Measurements from ENCODE around the gene OR5A2. TPM values are rescaled to one million over a fixed set of nuclear protein-coding genes. Genes with fewer than 3 reads are reported as not detected.
"Not testable (repeated sequence)": the region's sequence is repeated elsewhere in the genome, so short reads cannot be mapped to it uniquely, and the experiment has no call there.

Gene OR5A2
- total RNA-seq: not detected

GRCh38 chr11:59426361-59427067, at the start of gene OR5A2:
OR5A2 (minus strand) TSS chr11:59426413; CDS start chr11:59422953, 3,460 bp downstream.
- no peaks in the 10 kb centered on the region for H3K9me3 ChIP-seq (ENCODE audit: low read depth, low read length)
- H3K4me3 ChIP-seq (ENCODE audit: low read length): no peak within 1 kb of the TSS
- H3K4me1 ChIP-seq (ENCODE audit: insufficient read depth, low read length): no peaks in the 10 kb centered on the region
- peaks cover under 1% of the 10 kb centered on the region for H3K27me3 ChIP-seq (ENCODE audit: insufficient read depth, low read length)

GRCh38 chr11:59475176-59475575, 49.0 kb upstream of the OR5A2 start:
- Histone ChIP-seq H3K4me3 (ENCODE audit: low read length) (no peak overlapping the region), H3K27me3 (ENCODE audit: insufficient read depth, low read length) (no peaks in the 10 kb centered on the region), H3K4me1 (ENCODE audit: insufficient read depth, low read length) (no peaks in the 10 kb centered on the region), H3K9me3 (ENCODE audit: low read depth, low read length) (no peaks in the 10 kb centered on the region)

- no peaks in the 10 kb centered on the region for H3K27me3 ChIP-seq (ENCODE audit: insufficient read depth, low read length)
- H3K9me3 ChIP-seq (ENCODE audit: low read depth, low read length): no peaks in the 10 kb centered on the region
- no peak within 1 kb of the TSS for H3K4me3 ChIP-seq (ENCODE audit: low read length)
- no peaks in the 10 kb centered on the region for H3K4me1 ChIP-seq (ENCODE audit: insufficient read depth, low read length)
Observed at GRCh38 chr11:59473015-59473414, 46.8 kb upstream of the OR5A2 start, which contains the start of gene OR4D10. OR4D10 (plus strand) TSS chr11:59473315; CDS start chr11:59477430, 4,115 bp downstream.

GRCh38 chr11:59463190-59463641, 37.0 kb upstream of the OR5A2 start:
- Histone ChIP-seq H3K27me3 (ENCODE audit: insufficient read depth, low read length) (no peaks in the 10 kb centered on the region), H3K9me3 (ENCODE audit: low read depth, low read length) (no peaks in the 10 kb centered on the region), H3K4me3 (ENCODE audit: low read length) (no peak overlapping the region), H3K4me1 (ENCODE audit: insufficient read depth, low read length) (no peaks in the 10 kb centered on the region)

GRCh38 chr11:59459916-59460315, 33.7 kb upstream of the OR5A2 start:
- Histone ChIP-seq H3K4me3 (ENCODE audit: low read length) (no peak overlapping the region), H3K9me3 (ENCODE audit: low read depth, low read length) (no peaks in the 10 kb centered on the region), H3K27me3 (ENCODE audit: insufficient read depth, low read length) (no peaks in the 10 kb centered on the region), H3K4me1 (ENCODE audit: insufficient read depth, low read length) (no peaks in the 10 kb centered on the region)

GRCh38 chr11:59456661-59457060, 30.4 kb upstream of the OR5A2 start, which contains the start of gene OR4D6:
OR4D6 (plus strand) TSS chr11:59456961; CDS start chr11:59456961, 0 bp downstream.
- no peak within 1 kb of the TSS for H3K4me3 ChIP-seq (ENCODE audit: low read length)
- no peaks in the 10 kb centered on the region for H3K9me3 ChIP-seq (ENCODE audit: low read depth, low read length)
- no peaks in the 10 kb centered on the region for H3K4me1 ChIP-seq (ENCODE audit: insufficient read depth, low read length)
- no peaks in the 10 kb centered on the region for H3K27me3 ChIP-seq (ENCODE audit: insufficient read depth, low read length)

- H3K4me3 ChIP-seq (ENCODE audit: low read length): no peak overlapping the region
- no peaks in the 10 kb centered on the region for H3K4me1 ChIP-seq (ENCODE audit: insufficient read depth, low read length)
- H3K9me3 ChIP-seq (ENCODE audit: low read depth, low read length): no peaks in the 10 kb centered on the region
- no peaks in the 10 kb centered on the region for H3K27me3 ChIP-seq (ENCODE audit: insufficient read depth, low read length)
Observed at GRCh38 chr11:59448484-59448883, 22.3 kb upstream of the OR5A2 start.

GRCh38 chr11:59445624-59446023, 19.4 kb upstream of the OR5A2 start:
- H3K4me1 ChIP-seq (ENCODE audit: insufficient read depth, low read length); H3K27me3 ChIP-seq (ENCODE audit: insufficient read depth, low read length); H3K4me3 ChIP-seq (ENCODE audit: low read length); H3K9me3 ChIP-seq (ENCODE audit: low read depth, low read length): not testable (repeated sequence)

GRCh38 chr11:59437770-59438169, 11.6 kb upstream of the OR5A2 start:
- Histone ChIP-seq H3K27me3 (ENCODE audit: insufficient read depth, low read length) (peaks cover 2% of the 10 kb centered on the region), H3K4me1 (ENCODE audit: insufficient read depth, low read length) (no peaks in the 10 kb centered on the region), H3K4me3 (ENCODE audit: low read length) (no peak overlapping the region), H3K9me3 (ENCODE audit: low read depth, low read length) (no peaks in the 10 kb centered on the region)

GRCh38 chr11:59436169-59436568, 10.0 kb upstream of the OR5A2 start, which contains the start of gene OR5A1:
OR5A1 (plus strand) TSS chr11:59436469; CDS start chr11:59443169, 6,700 bp downstream.
- Histone ChIP-seq H3K9me3 (ENCODE audit: low read depth, low read length) (no peaks in the 10 kb centered on the region), H3K4me3 (ENCODE audit: low read length) (no peak within 1 kb of the TSS), H3K4me1 (ENCODE audit: insufficient read depth, low read length) (no peaks in the 10 kb centered on the region), H3K27me3 (ENCODE audit: insufficient read depth, low read length) (peaks cover 5% of the 10 kb centered on the region)

- peaks cover 5% of the 10 kb centered on the region for H3K27me3 ChIP-seq (ENCODE audit: insufficient read depth, low read length)
- no peaks in the 10 kb centered on the region for H3K4me1 ChIP-seq (ENCODE audit: insufficient read depth, low read length)
- no peaks in the 10 kb centered on the region for H3K9me3 ChIP-seq (ENCODE audit: low read depth, low read length)
- H3K4me3 ChIP-seq (ENCODE audit: low read length): no peak overlapping the region
Observed at GRCh38 chr11:59429924-59430516, 3.8 kb upstream of the OR5A2 start.

- no peaks in the 10 kb centered on the region for H3K9me3 ChIP-seq (ENCODE audit: low read depth, low read length)
- H3K4me3 ChIP-seq (ENCODE audit: low read length): no peak overlapping the region
- peaks cover 3% of the 10 kb centered on the region for H3K27me3 ChIP-seq (ENCODE audit: insufficient read depth, low read length)
- no peaks in the 10 kb centered on the region for H3K4me1 ChIP-seq (ENCODE audit: insufficient read depth, low read length)
Observed at GRCh38 chr11:59427068-59427382, 812 bp upstream of the OR5A2 start.

GRCh38 chr11:59425131-59425530, 1.1 kb downstream of the OR5A2 start:
- no peak overlapping the region for H3K4me3 ChIP-seq (ENCODE audit: low read length)
- no peaks in the 10 kb centered on the region for H3K4me1 ChIP-seq (ENCODE audit: insufficient read depth, low read length)
- H3K9me3 ChIP-seq (ENCODE audit: low read depth, low read length): no peaks in the 10 kb centered on the region
- no peaks in the 10 kb centered on the region for H3K27me3 ChIP-seq (ENCODE audit: insufficient read depth, low read length)

- no peaks in the 10 kb centered on the region for H3K27me3 ChIP-seq (ENCODE audit: insufficient read depth, low read length)
- H3K4me1 ChIP-seq (ENCODE audit: insufficient read depth, low read length): no peaks in the 10 kb centered on the region
- no peak overlapping the region for H3K4me3 ChIP-seq (ENCODE audit: low read length)
- no peaks in the 10 kb centered on the region for H3K9me3 ChIP-seq (ENCODE audit: low read depth, low read length)
Observed at GRCh38 chr11:59423835-59424234, 2.4 kb downstream of the OR5A2 start.

- H3K27me3 ChIP-seq (ENCODE audit: insufficient read depth, low read length): peaks cover 4% of the 10 kb centered on the region
- H3K4me3 ChIP-seq (ENCODE audit: low read length): no peak overlapping the region
- H3K4me1 ChIP-seq (ENCODE audit: insufficient read depth, low read length): peaks cover 16% of the 10 kb centered on the region
- no peaks in the 10 kb centered on the region for H3K9me3 ChIP-seq (ENCODE audit: low read depth, low read length)
Observed at GRCh38 chr11:59418156-59418555, 8.1 kb downstream of the OR5A2 start.

GRCh38 chr11:59417023-59417422, 9.2 kb downstream of the OR5A2 start:
- Histone ChIP-seq H3K4me3 (ENCODE audit: low read length) (no peak overlapping the region), H3K9me3 (ENCODE audit: low read depth, low read length) (peaks cover 4% of the 10 kb centered on the region), H3K27me3 (ENCODE audit: insufficient read depth, low read length) (peaks cover 6% of the 10 kb centered on the region), H3K4me1 (ENCODE audit: insufficient read depth, low read length) (peaks cover 19% of the 10 kb centered on the region)
